Jurkat, Clone E6-1 (cell line): ENCODE results near the gene TBC1D26.
"Not testable (repeated sequence)": the region's sequence is repeated elsewhere in the genome, so short reads cannot be mapped to it uniquely, and the experiment has no call there.

Source experiments
- DNase-seq: peaks from one replicate; pipeline ENCODE4 v3.0.0-alpha.2; 2011; ENCODE audit warnings: low read depth, low spot score
- H3K4me3 ChIP-seq: 2 replicates; pipeline ENCODE4 v1.5.1; 2011; ENCODE audit warnings: mild to moderate bottlenecking, low read length, control low read depth, moderate library complexity

Gene TBC1D26

DNA sequence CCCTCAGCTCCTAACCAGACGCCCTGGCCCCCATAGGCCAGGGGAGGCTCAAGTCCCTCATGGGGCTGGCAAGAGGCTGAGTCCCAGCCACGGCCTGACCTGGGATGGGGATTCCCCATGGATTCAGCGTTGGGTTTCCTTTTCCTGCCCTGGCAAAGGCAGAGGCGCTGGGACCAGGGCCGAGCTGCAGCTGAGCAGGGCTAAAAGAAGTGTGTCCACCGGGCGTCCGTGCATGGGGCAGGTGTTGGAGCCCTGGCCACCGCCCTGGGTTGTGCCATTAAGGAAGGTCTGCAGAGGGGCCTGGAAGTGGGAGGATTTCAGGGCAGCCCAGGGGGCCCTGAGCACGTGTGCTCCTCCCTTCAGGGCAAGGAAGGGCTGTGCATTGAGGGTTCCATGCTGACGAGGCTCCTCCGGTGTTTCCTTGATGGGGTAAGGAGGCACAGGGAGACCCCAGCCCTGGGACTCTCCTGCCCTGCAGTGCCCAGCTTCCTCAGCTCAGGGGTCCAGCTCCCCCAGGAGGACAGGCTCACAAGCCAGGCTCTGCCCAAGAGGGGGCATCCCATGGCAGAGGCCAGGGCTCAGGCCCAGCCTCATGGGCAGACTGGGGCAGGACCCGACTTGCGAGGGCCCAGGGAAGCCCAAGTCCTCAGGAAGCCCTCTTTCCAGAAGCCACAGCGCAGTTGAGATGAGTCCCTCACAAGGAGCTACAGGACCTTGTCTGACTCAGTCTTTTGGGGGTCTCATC is 10.1 kb downstream of the TBC1D26 start:
- H3K4me3 ChIP-seq, result no peak overlapping the region
- DNase-seq, result no peak

DNA sequence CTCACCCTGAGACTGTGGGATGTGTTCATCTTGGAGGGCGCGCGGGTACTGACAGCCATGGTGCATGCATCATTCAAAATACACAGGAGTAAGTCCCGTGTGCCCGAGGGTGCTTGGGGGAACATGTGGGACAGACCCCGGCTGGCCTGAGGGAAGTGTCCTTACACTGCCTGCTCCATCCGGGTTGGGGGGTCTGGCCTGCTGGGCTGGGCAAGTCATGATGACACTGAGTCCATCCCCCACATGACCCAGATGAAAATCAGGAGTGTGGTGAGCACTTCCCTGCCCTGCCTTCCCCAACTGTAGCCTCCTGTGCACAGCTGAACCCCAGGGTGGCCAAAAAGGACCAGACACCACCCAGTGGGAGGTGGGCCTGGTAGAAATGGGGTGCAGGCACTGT is 10.8 kb downstream of the TBC1D26 start:
- no peak for DNase-seq
- H3K4me3 ChIP-seq, result no peak overlapping the region

DNA sequence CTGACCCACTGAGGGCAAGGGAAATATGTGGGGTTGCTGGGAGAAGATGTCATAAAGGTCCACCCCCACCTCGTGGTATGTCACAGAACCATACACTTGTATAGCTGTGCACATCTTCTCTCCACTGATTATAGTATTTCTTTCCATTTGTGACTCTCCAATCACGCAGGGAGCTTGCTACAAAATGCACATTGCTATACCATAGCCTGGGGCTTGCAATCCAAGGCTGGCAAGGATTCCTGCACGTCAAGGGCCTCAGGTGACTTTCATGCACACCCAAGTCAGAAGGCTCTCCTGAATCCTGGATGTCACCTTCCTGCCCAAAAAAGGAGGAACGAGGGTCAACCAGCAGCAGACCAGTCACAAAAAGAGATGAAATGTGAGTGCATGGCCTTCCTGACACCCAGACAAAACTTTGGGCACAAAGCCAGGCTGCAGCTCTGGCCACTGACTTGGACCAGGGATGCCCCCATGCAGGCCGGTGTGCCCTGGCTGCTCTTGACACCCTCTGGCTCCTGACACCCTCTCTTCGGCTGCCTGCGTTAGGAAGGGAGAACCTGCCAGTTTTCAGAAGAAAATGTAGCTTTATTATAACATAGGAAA is 12.1 kb downstream of the TBC1D26 start:
- no peak overlapping the region for H3K4me3 ChIP-seq
- no peak for DNase-seq

DNA sequence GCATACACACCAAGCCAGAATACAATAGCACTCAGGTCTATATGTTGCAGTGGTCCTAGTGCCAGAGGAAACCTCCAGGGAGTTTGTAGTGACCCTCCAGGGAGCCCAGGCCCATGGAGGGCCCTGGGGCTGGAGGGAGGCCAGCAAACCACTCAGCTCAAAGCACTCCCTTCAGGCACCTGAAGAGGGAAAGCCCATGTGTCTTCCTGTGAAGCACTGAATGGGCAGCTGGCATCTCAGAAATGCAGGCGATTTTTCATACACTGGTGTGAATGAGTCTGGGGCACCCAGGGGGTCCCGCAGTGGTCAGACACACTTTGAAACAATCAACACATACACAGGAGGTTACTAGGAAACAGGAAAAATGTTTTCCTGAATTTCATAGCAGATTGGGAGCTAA is 12.8 kb downstream of the TBC1D26 start:
- no peak for DNase-seq
- H3K4me3 ChIP-seq, result no peak overlapping the region

- H3K4me3 ChIP-seq, result not testable (repeated sequence)
Observed at GRCh38 chr17:15749403-15749802, 17.3 kb downstream of the TBC1D26 start.

DNA sequence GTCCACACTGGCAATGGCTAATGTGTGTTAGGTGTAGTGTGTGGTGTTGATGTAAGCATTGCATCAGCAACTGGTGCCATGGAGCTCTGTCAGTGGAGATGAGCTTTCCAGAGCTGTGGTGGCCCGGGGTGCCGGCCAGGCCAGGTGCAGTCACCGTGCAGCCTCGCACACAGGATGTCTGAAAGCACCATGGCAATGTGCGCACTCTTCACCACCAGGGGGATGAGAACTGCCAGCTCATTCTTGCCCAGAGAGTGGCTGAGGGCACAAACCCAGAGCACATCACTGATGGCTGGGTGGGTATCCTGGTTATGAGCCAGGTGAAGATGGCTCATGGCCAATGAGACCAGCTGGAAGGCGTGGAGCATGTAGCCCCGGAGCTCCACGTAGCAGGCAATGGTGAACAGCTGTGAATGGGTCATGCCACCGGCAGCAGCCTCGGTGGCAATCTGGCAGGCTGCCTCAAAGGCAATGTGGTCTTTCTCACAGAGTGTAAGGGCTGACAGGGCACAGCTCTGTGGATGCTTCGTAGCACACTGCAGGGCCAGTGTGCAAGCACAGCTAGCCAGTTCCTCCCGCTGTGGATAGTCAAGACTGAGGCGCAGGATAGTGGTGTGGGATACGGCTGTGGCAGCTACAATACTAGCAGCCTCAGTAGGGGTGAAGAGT is 36.9 kb downstream of the TBC1D26 start:
- not testable (repeated sequence) for H3K4me3 ChIP-seq, DNase-seq

More at GRCh38 chr17:15749403-15749802, 17.3 kb downstream of the TBC1D26 start:
- not testable (repeated sequence) for DNase-seq

GRCh38 chr17:15770679-15771078 is 38.6 kb downstream of the TBC1D26 start:
- not testable (repeated sequence) for DNase-seq, H3K4me3 ChIP-seq

- no peak overlapping the region for H3K4me3 ChIP-seq
- no peak for DNase-seq
Observed at GRCh38 chr17:15776871-15777270, 44.8 kb downstream of the TBC1D26 start.

DNA sequence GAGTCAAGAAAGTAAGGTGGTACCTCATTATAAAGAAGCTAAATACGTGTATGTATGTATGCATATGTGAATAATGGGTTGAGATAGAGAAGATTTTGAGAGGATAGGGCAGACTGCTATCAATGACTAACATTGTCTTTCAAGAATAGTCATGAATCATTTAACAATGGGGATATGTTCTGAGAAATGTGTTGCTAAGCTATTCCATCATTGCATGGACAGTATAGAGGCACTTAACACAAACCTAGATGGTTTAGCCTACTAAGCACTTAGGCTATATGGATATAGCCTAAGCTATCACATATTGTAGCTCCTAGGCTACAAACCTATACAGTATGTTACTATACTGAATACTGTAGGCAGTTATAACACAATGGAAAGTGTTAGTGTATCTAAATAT is 45.2 kb downstream of the TBC1D26 start:
- H3K4me3 ChIP-seq, result no peak overlapping the region
- no peak for DNase-seq

DNA sequence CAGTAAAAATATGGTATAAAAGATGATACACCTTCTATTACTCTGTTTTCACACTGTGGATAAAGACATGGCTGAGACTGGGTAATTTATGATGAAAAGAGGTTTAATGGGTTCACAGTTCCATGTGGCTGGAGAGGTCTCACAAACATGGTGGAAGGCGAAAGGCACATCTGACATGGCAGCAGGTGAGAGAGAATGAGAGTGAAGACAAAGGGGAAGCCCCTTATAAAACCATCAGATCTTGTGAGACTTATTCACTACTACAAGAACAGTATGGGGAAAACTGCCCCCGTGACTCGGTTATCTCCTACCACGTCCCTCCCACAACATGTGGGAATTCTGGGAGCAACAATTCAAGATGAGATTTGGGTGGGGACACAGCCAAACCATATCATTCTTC is 45.6 kb downstream of the TBC1D26 start:
- no peak for DNase-seq
- no peak overlapping the region for H3K4me3 ChIP-seq

DNA sequence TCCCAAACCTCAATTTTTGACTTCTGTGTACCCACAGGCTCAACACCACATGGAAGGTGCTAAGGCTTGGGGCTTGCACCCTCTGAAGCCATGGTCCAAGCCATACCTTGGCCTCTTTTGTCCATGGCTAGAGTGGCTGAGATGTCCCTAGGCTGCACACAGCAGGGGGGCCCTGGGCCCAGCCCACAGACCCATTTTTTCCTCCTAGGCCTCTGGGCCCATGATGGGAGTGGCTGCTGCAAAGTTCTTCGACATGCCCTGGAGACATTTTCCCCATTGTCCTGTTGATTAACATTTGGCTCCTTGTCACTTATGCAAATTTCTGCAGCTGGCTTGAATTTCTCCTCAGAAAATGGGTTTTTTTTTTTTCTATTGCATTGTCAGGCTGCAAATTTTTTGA is 47.0 kb downstream of the TBC1D26 start:
- no peak for DNase-seq
- no peak overlapping the region for H3K4me3 ChIP-seq

- DNase-seq, result no peak
- H3K4me3 ChIP-seq, result no peak overlapping the region
Observed at GRCh38 chr17:15780188-15780587, 48.1 kb downstream of the TBC1D26 start.

DNA sequence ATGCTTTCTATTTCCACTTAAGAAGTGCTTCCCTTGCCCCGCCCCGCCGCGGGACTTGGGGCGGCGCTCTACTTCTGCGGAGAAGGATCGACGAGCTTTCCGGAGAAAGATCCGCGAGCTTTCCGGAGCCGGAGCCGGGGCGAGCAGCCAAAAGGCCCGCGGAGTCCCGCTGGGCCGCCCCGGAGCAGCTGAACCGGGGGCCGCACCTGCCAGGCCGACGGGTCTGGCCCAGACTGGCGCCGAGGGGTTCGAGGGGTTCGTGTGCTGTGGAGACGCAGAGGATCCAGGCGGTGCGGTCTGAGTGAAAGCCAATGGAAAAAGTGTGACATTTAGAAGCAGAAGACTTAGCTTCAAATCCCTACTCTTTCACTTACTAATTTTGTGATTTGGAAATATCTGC is 50.8 kb downstream of the TBC1D26 start:
- no peak for DNase-seq
- H3K4me3 ChIP-seq, result no peak overlapping the region

- no peak overlapping the region for H3K4me3 ChIP-seq
- no peak for DNase-seq
Observed at GRCh38 chr17:15783461-15783860, 51.4 kb downstream of the TBC1D26 start.

GRCh38 chr17:15784351-15784750 is 52.3 kb downstream of the TBC1D26 start:
- DNase-seq, H3K4me3 ChIP-seq: not testable (repeated sequence)

DNA sequence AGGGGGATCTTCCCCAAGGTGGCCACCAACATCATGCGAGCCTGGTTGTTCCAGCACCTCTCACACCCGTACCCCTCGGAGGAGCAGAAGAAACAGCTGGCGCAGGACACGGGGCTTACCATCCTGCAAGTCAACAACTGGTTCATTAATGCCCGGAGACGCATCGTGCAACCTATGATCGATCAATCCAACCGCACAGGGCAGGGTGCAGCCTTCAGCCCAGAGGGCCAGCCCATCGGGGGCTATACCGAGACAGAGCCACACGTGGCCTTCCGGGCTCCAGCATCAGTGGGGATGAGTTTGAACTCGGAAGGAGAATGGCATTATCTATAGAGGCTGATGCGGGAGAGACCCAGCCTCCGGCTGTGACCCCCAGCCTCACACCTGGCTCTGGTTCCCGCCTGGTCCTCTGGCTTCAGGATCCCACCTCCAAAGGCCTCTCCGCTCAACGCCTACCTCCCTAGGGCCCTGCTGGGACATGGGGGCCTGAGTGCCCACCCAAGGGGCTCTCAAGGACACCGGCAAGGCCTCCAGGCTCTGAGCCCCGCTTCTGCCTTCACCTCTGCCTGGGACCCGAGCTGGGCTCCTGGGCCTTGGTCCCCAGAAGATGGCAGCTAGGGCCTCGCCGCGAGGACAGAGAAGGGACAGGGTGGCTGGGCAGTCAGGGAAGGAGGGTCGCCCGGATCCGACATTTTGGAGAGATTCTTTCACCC is 55.4 kb downstream of the TBC1D26 start:
- not testable (repeated sequence) for H3K4me3 ChIP-seq, DNase-seq

GRCh38 chr17:15788365-15788764 is 56.3 kb downstream of the TBC1D26 start:
- not testable (repeated sequence) for H3K4me3 ChIP-seq, DNase-seq
